Measurements from ENCODE around the gene CLDN10. TPM values are rescaled to one million over a fixed set of nuclear protein-coding genes. Genes with fewer than 3 reads are reported as not detected.

CLDN10 gene
- total RNA-seq, 2 experiments from 2014 or later: not detected

GRCh38 chr13:95588721-95589120 lies 36.2 kb downstream of the CLDN10 start:
- Mint-ChIP-seq H3K27me3 (peaks cover 16% of the 10 kb centered on the region), H3K4me3 (no peak overlapping the region), H3K4me1 (no peaks in the 10 kb centered on the region), H3K27ac (no peak overlapping the region), H3K36me3 (no peaks in the 10 kb centered on the region), H3K9me3 (ENCODE audit: low read depth) (no peaks in the 10 kb centered on the region)
- CTCF ChIA-PET: no interaction called here
- DNase-seq (no peak), ATAC-seq (no peak)

DNA sequence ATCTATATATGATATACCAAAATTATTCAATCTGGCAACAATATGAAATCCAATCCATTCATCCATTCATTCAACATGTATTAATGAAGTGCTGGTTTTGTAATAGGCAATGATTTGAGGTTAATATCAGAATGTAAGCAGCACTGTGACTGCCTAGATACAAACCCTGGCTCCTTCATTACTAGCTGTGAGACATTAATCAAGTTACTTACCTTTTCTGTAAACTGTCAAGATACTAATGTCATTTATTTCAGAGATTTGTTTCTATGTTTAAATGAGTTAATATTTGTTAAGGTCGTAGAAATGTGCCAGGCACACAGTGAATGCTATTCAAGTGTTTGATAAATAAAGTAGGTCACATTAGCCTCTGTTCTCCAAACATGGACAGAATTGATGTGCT lies 40.9 kb downstream of the CLDN10 start:
- CTCF ChIA-PET: no interaction called here
- ATAC-seq: no peak
- no peak for DNase-seq

DNA sequence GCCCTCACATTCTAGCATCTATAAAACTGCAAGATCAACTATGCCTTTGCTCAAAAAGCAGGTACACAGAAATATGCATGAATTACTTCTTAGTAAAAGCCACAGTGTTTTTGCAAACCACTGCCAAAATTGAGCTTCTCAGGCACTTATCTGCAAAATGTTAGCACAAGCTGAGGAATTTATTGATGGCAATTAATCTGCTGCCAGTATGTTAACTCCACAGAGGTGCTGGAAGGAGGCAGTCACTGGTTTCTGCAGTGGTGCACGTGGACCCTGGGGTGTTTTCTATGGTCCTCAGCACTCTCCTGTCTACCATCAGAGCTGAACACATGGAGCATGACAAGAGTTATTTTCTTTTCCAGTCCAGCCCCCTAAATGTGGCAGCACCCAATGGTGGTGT lies 44.2 kb downstream of the CLDN10 start:
- ATAC-seq (no peak), DNase-seq (no peak)
- H3K9me3 Mint-ChIP-seq (ENCODE audit: low read depth): no peaks in the 10 kb centered on the region
- H3K36me3 Mint-ChIP-seq: no peaks in the 10 kb centered on the region
- CTCF ChIA-PET: no interaction called here
- H3K4me1 Mint-ChIP-seq: no peaks in the 10 kb centered on the region
- peaks cover 12% of the 10 kb centered on the region for H3K27me3 Mint-ChIP-seq
- no peak overlapping the region for H3K4me3 Mint-ChIP-seq
- H3K27ac Mint-ChIP-seq: no peak overlapping the region

More for the DNA sequence above, 40.9 kb downstream of the CLDN10 start:
- H3K4me1 Mint-ChIP-seq: no peaks in the 10 kb centered on the region
- H3K36me3 Mint-ChIP-seq: no peaks in the 10 kb centered on the region
- H3K9me3 Mint-ChIP-seq (ENCODE audit: low read depth): no peaks in the 10 kb centered on the region
- H3K27me3 Mint-ChIP-seq: peaks cover 14% of the 10 kb centered on the region
- no peak overlapping the region for H3K4me3 Mint-ChIP-seq
- H3K27ac Mint-ChIP-seq: no peak overlapping the region

DNA sequence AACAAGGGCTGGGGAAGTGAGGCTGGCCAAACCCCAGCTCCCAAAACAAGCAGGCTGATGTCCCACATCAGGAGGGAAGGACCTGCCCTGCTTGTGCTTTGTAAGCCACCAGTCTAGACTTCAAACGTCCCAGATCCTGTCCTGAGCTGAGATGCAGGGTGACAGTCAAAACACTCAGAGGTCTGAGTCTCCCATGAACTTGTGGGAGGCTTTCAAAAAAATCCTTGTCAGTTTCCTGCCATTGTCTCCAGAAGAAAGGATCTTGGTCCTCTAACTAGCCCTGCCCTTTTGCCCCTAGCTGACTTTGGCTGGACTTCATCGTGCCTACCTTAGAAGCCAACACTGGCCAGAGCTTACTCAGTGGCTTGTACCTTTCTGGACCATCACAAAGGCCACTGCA lies 48.7 kb downstream of the CLDN10 start:
- CTCF ChIA-PET: no interaction called here
- no peaks in the 10 kb centered on the region for H3K4me1 Mint-ChIP-seq
- H3K36me3 Mint-ChIP-seq: no peaks in the 10 kb centered on the region
- H3K27me3 Mint-ChIP-seq: peaks cover 6% of the 10 kb centered on the region
- H3K4me3 Mint-ChIP-seq: no peak overlapping the region
- no peaks in the 10 kb centered on the region for H3K9me3 Mint-ChIP-seq (ENCODE audit: low read depth)
- ATAC-seq (no peak), DNase-seq (no peak)
- H3K27ac Mint-ChIP-seq: no peak overlapping the region

DNA sequence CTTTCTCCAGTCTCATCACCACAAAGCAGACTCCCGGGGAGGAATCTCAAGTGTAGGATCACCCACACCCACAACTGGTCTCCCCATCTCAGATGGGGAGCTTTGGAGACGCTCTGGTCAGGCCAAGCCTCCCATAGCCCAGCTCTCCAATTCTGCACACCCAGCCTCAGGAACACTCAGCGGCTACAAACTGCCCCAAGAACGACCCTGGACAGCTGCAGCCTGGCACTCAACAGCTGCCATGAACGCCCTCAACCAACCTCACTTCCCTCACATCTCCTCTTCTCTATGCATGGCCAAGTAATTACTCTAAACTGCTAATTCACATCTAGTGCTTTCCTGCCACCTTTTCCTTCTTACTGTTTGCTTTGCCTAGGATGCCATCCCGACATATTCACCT lies 49.4 kb downstream of the CLDN10 start:
- no peak for ATAC-seq
- Mint-ChIP-seq H3K27ac (no peak overlapping the region), H3K27me3 (peaks cover 10% of the 10 kb centered on the region), H3K4me1 (no peaks in the 10 kb centered on the region), H3K9me3 (ENCODE audit: low read depth) (no peaks in the 10 kb centered on the region), H3K36me3 (no peaks in the 10 kb centered on the region), H3K4me3 (no peak overlapping the region)
- CTCF ChIA-PET: no interaction called here
- no peak for DNase-seq

DNA sequence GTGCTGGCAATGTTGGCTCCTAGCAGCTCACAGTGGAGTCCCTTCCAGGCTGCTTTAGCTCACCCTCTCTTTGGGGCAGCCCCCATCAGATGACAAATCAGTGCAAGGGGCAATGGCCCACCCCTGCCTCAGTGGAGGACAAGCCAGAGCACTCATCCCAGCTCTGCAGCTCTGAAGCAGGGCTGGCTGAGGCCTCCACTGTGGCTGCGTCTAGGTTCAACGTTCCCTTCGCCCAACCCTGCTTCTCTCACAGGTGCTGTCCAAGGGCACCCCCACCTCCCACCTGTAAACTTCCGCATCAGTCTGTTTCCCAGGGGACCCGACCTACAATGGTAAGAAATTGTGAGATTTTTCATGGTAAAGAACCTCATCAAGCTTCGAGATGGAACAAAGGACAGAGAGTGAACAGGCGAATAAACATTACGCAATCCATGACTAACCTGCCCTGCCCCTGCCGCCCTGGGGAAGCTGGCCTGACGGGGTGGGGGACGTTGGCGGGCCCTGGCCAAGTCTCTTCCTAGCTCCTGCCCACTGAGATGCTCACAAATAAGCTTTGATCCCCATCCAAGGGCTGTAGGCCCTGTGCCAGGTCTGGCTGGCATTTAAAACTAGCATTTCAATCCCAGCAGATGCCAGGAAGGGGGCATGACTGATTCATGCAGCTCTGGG lies 51.5 kb downstream of the CLDN10 start:
- CTCF ChIA-PET: no interaction called here
- no peak for DNase-seq
- no peaks in the 10 kb centered on the region for H3K9me3 Mint-ChIP-seq (ENCODE audit: low read depth)
- no peak overlapping the region for H3K4me3 Mint-ChIP-seq
- H3K36me3 Mint-ChIP-seq: no peaks in the 10 kb centered on the region
- no peaks in the 10 kb centered on the region for H3K4me1 Mint-ChIP-seq
- H3K27me3 Mint-ChIP-seq: peaks cover 16% of the 10 kb centered on the region
- no peak for ATAC-seq
- no peak overlapping the region for H3K27ac Mint-ChIP-seq

DNA sequence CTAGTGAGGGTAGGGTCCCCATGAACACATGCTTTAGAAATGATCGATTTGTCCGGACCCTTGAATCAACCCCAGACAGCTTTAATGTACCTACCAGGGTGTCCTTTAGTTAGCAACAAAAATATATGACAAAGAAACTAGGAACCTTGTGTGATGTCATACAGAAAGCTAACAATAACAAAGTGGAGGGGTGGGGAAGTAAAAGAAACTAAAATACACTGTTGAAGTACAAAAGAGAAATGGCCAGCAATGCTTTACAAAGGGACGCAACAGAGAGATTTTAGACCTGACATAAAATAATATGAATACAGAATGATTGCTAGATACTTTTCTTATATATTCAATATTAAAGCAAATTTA lies 52.0 kb downstream of the CLDN10 start:
- no peaks in the 10 kb centered on the region for H3K9me3 Mint-ChIP-seq (ENCODE audit: low read depth)
- ATAC-seq: no peak
- H3K4me3 Mint-ChIP-seq: no peak overlapping the region
- peaks cover 15% of the 10 kb centered on the region for H3K27me3 Mint-ChIP-seq
- DNase-seq: no peak
- no peak overlapping the region for H3K27ac Mint-ChIP-seq
- CTCF ChIA-PET: no interaction called here
- H3K4me1 Mint-ChIP-seq: no peaks in the 10 kb centered on the region
- no peaks in the 10 kb centered on the region for H3K36me3 Mint-ChIP-seq

DNA sequence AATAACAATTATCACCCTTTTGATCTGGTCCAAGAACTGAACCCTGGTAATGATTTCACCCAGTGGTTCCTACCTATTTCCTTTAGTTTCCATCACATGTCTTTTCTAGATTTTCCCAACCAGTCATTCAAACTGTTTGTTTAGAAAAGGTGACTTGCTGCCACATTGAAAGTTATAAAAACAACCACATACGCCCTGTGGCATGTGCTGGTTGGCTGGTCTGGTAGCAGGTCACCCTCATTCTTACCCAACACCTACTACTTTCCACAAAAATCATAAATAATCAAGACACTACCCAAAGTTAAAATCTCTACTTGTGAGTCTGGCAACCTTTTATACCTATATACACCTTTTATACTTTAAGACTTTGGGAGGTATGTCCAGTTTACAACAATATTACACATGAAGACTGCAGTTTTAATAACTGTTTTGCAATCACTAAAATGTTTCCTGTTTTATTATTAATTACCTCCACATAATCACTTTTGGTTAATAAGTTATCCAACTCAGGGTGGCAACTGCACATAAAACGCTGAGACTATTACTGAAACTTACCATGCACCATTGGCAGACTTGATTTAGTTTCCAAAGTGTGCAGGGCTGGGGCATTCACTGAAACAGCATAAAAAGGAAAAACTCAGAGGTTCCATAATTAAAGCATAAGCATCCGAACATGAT lies 53.1 kb downstream of the CLDN10 start:
- no peak for DNase-seq
- Mint-ChIP-seq H3K36me3 (no peaks in the 10 kb centered on the region), H3K4me3 (no peak overlapping the region), H3K4me1 (no peaks in the 10 kb centered on the region), H3K27me3 (peaks cover 18% of the 10 kb centered on the region), H3K27ac (no peak overlapping the region), H3K9me3 (ENCODE audit: low read depth) (no peaks in the 10 kb centered on the region)
- CTCF ChIA-PET: no interaction called here
- no peak for ATAC-seq

DNA sequence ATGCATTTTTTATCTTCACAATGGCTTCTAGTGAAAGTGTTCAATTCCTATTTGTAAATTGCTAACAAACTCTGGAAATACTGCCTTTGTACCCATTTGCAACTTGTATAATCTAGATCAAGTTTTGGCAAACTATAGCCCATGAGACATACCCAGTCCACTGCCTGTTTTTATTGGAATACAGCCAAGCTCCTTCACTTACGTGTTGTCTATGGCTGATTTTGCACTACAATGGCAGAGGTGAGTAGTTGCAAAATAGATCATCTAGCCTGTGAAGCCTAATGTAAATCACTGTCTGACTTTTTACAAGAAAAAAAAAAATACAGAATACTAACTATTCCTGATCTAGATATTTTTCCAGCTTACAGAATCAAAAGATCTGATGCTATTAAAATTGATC lies 54.8 kb downstream of the CLDN10 start:
- Mint-ChIP-seq H3K4me1 (no peaks in the 10 kb centered on the region), H3K4me3 (no peak overlapping the region)
- CTCF ChIA-PET: interaction anchor here (1.2 kb wide), 1 partner anchor 17 kb away, joined by 3 read pairs; no protein-coding TSS in a partner anchor

GRCh38 chr13:95608640-95609323 lies 56.3 kb downstream of the CLDN10 start:
- DNase-seq (no peak), ATAC-seq (no peak)
- CTCF ChIA-PET: interaction anchor here (1.6 kb wide), 1 partner anchor 15 kb away, joined by 5 read pairs; no protein-coding TSS in a partner anchor
- peaks cover 20% of the 10 kb centered on the region for H3K27me3 Mint-ChIP-seq
- H3K36me3 Mint-ChIP-seq: no peaks in the 10 kb centered on the region
- H3K27ac Mint-ChIP-seq: no peak overlapping the region
- no peaks in the 10 kb centered on the region for H3K9me3 Mint-ChIP-seq (ENCODE audit: low read depth)
- H3K4me1 Mint-ChIP-seq: no peaks in the 10 kb centered on the region
- no peak overlapping the region for H3K4me3 Mint-ChIP-seq

More for the DNA sequence above, 54.8 kb downstream of the CLDN10 start:
- DNase-seq: no peak
- ATAC-seq: no peak
- peaks cover 20% of the 10 kb centered on the region for H3K27me3 Mint-ChIP-seq
- H3K36me3 Mint-ChIP-seq: no peaks in the 10 kb centered on the region
- no peak overlapping the region for H3K27ac Mint-ChIP-seq
- H3K9me3 Mint-ChIP-seq (ENCODE audit: low read depth): no peaks in the 10 kb centered on the region

DNA sequence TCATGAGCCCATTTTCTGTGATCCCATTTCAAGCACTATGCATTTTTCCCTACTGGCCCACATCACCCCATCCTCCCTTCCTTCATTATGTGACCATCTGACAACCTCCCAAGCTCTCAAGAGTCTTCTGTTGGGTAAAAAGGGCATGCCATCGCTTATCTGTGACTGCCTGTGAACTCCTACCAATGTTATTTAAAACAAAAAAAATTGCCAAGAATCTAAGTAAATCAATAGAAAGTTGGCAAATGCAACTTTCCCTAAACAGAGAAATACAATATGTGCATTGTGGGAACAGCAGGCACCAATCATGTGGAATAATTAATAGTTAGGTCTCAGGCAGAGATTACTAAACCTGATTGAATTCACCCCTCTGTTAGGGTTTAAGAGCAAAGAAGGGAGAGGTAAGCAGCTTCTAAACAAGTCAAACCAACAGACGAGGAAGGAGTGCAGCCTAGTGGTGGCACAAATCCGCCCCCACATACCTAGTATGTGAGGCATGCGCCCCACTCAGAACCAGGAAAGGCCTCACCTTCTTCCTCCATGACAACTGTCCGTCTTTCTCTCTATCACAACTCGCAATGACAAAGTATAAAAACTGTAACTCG lies 62.2 kb downstream of the CLDN10 start:
- no peaks in the 10 kb centered on the region for H3K9me3 Mint-ChIP-seq (ENCODE audit: low read depth)
- no peaks in the 10 kb centered on the region for H3K36me3 Mint-ChIP-seq
- DNase-seq: no peak
- no peaks in the 10 kb centered on the region for H3K4me1 Mint-ChIP-seq
- H3K4me3 Mint-ChIP-seq: no peak overlapping the region
- CTCF ChIA-PET: interaction anchor here (0.7 to 2.0 kb wide), 2 partner anchors 9 to 130 kb away, joined by 3 to 5 read pairs; no protein-coding TSS in a partner anchor
- peaks cover 10% of the 10 kb centered on the region for H3K27me3 Mint-ChIP-seq
- no peak overlapping the region for H3K27ac Mint-ChIP-seq
- no peak for ATAC-seq

- no peak overlapping the region for H3K27ac Mint-ChIP-seq
- no peaks in the 10 kb centered on the region for H3K4me1 Mint-ChIP-seq
- DNase-seq: no peak
- CTCF ChIA-PET: interaction anchor here (0.9 to 2.0 kb wide), 2 partner anchors 9 to 219 kb away, joined by 4 to 5 read pairs; no protein-coding TSS in a partner anchor
- no peak for ATAC-seq
- peaks cover 11% of the 10 kb centered on the region for H3K27me3 Mint-ChIP-seq
- H3K4me3 Mint-ChIP-seq: no peak overlapping the region
- H3K36me3 Mint-ChIP-seq: no peaks in the 10 kb centered on the region
- H3K9me3 Mint-ChIP-seq (ENCODE audit: low read depth): no peaks in the 10 kb centered on the region
Measured at GRCh38 chr13:95615539-95615938, 63.0 kb downstream of the CLDN10 start.

- Mint-ChIP-seq H3K4me1 (no peaks in the 10 kb centered on the region), H3K4me3 (no peak overlapping the region), H3K27me3 (peaks cover 13% of the 10 kb centered on the region), H3K36me3 (no peaks in the 10 kb centered on the region), H3K27ac (no peak overlapping the region), H3K9me3 (ENCODE audit: low read depth) (no peaks in the 10 kb centered on the region)
- CTCF ChIA-PET: interaction anchor here (5.2 kb wide), 1 partner anchor 214 kb away, joined by 31 read pairs; no protein-coding TSS in a partner anchor
- ATAC-seq (no peak), DNase-seq (no peak)
Measured at GRCh38 chr13:95620030-95620824, 67.7 kb downstream of the CLDN10 start.
